ENCODE data around the gene AKTIP.
"Not testable (repeated sequence)": the region's sequence is repeated elsewhere in the genome, so short reads cannot be mapped to it uniquely, and the experiment has no call there.

Gene AKTIP

DNA sequence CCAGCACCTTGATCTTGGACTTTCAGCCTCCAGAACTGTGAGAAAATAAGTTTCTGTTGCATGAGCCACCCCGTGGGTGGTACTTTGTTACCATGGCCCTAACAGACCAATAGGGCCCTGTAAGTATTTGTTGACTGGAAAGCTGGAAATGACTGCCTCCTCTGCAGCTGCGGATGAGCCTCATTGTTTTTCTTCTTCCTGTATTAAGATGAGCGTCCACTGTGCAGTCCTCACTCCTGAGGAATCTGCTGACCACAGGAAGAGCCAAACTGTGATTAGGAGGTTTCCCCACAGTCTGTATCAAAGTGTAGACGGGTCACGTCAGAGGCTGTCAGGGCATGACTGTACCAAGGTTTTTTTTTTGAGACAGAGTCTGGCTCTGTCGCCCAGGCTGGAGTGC is 12.2 kb upstream of the AKTIP start:
- DNase-seq, result no peak

DNA sequence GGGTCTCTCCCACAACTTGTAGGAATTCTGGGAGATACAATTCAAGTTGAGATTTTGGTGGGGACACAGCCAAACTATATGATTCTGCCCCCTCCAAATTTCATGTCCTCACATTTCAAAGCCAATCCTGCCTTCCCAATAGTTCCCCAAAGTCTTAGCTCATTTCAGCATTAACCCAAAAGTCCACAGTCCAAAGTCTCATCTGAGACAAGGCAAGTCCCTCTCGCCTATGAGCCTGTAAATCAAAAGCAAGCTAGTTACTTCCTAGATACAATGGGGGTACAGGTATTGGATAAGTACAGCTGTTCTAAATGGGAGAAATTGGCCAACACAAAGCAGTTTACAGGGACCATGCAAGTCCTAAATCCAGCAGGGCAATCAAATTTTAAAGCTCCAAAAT is 9.8 kb upstream of the AKTIP start:
- not testable (repeated sequence) for DNase-seq

DNA sequence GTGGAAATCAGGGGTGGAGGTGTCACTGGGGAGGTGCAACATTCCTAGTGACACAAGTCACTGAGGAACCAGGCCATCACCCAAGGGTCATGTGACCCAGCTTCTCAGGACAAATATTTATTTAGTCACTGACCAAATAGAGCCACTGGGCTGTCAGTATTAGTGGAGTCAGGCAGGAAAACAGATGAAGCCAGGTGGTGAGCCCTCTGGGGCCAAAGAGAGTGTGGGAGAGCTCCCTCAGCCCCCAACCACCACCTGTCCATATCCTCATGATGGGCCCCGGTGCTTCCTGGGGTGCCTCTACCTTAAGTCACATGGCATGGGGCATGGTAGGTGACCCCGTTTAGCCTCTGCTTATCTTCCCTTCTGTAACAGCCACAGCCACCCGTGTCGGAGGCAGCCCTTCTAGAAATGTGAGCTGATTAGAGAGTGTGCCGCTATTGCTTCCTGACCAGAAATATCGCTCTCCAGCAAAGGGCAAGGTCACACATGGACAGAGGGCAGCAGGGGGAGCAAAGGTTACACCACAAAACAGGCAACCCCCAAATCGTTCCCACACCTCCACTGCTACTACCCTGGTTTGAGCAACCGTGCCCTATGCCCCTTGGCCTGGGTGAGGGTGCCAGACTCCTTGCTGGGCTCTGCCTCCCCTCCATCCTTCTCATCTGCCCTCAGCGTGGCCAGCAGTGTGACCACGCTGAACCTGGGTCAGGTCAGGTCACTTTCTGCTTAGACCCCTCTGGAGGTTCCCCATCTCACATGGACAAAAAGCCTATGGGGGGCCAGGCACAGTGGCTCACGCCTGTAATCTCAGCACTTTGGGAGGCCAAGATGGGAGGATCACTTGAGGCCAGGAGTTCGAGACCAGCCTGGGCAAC is 8.6 kb upstream of the AKTIP start:
- DNase-seq, result no peak

DNA sequence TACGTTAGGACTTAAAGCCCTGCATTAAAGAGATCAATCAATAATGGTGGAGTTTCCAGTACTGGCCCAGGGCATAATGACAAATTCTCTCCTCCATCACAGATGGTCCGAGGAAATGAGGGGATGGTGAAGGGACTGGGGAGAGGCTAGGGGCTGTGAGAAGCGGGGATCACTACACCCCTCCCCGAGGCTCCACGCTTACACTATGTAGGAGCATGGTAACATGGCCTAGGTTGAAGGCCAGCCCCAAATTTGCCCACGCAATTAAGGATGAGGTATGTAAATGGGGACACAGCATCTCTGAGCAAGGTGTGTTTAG is 8.0 kb upstream of the AKTIP start:
- no peak for DNase-seq

DNA sequence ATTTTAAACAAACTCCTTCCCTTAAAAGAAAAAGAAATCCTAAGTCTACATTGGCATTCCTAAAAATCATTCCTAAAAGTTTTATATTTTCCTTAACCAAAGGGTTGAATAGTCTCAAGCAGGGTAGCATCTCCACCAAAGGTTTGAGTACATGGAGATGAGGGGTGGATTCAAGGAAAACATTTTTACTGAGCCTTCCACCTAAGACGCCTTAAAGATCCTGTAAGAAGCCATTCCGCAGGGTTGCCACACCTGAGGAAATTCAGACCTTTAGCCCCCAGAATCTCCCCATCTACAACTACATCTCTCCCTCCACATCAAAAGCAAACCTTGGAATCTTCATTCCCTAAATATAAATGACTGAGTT is 7.7 kb upstream of the AKTIP start:
- DNase-seq, result no peak

DNA sequence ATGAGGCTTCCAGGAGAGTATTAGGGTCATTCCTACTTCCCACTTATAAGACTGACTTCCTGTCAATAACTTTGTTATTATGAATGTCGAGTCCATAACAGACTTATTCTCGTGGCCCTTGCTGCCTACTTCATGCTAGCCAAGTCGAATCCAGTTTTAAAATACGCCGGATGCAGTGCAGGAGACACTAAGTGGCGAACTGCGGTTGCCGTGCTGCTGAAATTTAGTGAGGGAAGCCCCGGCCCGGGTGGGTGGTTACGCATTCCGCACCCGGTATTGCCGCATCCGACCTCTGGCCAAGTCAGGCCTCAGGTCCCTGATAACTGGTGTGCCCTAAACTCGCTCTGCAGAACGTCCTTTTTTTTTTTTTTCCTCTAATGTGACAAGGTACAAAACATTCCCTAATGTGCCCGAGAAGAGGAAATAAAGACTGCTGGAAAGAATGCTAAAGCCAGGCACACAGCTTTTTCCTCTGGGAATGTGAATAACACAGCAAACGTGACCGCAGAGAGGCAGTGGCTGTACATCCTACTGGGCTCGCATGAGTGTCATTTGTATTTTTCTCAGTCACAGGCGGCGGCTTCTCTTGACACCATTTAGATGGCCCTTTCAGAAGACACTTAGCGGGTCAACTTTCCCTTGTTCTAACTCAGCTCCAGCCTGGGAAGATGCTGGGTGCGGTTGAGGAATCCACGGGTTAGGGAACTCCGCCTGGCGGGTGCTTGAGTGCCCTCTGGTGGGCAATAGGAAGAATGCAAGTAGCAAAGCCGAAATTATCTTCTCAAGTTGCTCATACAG is 7.1 kb upstream of the AKTIP start:
- DNase-seq, result peak; percentile 60

DNA sequence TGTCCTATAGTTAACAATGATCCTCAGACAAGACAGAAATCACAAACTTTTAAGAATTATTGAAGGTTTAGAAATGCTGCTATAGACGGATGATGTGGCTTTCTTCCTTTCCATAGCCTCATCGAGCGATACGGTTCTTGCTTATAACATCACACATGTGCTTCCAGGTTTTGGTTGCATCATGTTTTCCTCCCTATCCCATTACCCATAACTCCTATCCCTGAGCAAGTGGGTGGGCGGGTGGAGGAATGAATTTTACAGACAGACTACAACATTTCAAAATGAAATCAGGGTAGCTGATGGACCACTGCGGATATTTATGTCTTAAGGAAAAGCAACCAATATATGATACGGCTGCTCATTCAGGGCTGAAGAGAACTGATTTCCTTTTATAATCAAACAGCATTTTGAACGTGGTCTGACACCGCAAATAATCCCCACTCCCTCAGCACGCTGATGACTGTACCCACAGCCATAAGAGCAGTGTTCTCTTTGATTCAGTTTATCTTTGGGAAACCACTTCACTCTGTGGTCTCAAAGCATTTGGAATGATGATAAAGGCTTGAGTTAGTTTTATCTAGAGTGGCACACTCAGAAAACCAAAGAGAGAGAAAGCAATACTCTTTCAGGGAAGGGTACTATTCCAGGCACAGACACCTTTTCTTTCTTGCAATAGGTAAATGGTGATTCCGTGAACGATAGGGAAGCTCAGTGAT is 4.6 kb upstream of the AKTIP start:
- DNase-seq, result no peak

DNA sequence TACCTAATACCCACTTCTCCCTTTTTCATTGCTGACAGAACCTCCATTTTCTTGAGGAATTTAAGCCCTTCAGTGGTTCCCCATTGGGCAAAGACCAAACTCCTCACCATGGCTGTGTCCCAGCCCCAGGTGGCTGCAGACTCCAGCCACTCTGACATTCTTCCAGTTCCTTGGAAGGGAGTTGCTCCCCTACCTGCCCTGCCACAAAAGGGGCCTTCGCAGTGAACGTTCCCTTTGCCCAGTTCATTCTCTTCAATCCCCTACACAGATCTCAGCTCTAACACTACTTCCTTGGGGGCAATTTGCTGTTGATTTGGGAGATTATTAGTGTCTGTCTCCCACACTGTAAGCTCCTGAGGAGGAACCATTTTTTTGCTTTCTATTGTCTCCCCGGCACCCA is 3.2 kb upstream of the AKTIP start:
- DNase-seq, result no peak

DNA sequence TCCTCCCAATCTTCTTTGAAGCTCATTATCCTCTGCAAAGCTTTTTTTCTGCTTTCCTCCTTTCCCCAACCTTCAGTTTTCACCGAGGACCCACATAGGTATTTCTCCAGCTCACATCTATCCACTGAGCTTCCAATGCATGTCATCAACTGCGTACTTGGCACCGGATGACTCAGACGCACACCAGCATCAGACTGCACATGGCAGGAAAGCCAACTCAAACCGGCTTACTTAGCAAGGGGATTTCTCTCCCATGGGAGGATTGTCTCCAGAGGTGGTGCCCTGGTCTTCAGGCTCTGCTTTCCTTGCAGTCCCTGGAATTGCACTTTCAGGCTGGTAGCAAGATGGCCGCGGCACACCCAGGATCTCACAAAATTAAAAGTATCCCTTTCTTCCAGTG is 1.7 kb upstream of the AKTIP start:
- peak; percentile 27 for DNase-seq

DNA sequence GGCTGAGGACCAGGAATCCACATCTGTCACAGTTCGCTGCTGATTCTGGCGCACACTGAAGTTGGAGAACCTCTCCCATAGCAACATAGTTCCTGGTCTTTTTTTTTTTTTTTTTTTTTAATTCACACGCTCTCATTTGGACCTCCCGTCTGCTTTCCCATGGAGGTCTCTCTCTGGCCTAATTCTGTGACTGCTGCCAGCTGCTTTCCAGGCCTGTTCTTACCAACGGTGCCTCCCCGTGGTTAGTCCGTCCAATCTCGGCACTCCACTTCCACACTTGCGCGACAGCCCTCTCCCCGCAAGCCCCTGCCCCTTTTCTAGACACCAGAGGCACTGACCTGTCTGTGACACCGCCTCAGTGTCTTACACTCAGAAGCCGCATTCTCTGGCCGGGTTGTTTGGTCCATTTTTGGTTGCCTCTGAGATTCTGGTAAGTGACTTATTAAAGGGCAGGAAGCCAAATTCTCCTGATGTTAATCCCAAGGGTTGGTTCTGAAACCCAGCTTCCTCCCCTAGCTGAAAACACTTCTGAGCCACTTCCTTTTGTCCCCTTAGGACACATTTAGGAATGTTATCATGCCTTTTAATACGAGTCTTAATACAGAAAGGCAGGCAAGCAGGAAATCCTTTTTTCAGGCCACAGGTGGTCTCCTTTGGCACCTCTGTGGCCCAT is 1.1 kb upstream of the AKTIP start:
- peak; percentile 48 for DNase-seq

DNA sequence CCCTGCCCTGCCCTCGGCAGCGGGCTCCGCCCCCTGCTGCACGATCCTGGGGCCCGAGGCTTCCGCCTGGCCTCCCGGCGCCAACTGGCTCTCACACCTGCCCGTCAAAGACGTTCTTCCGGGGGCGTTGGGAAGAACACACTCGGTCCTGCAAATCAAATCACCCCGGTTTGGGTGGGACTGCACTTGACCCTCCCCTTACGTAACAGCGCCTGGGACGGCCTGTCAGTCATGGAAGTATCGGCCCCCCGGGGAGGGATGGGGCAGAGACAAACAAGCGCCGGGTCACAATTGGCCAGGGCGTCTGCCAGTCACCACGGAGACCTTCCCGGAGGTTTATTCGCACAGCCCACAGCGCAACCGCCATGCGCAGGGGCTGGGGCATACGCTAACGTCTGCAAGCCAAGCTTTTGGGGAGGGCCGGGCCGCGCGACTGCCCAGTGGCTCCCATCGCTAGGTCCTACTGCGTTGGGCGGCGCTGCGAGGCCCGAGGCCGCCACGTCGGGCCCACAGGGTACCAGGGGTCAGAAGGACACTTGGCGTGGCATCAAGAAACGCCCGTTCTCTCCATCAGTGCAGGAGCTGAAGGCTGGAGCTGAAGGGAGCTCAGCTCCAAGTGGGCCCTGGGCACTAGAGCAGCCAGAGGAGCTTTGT is 388 bp upstream of the AKTIP start:
- peak; percentile 100 for DNase-seq

DNA sequence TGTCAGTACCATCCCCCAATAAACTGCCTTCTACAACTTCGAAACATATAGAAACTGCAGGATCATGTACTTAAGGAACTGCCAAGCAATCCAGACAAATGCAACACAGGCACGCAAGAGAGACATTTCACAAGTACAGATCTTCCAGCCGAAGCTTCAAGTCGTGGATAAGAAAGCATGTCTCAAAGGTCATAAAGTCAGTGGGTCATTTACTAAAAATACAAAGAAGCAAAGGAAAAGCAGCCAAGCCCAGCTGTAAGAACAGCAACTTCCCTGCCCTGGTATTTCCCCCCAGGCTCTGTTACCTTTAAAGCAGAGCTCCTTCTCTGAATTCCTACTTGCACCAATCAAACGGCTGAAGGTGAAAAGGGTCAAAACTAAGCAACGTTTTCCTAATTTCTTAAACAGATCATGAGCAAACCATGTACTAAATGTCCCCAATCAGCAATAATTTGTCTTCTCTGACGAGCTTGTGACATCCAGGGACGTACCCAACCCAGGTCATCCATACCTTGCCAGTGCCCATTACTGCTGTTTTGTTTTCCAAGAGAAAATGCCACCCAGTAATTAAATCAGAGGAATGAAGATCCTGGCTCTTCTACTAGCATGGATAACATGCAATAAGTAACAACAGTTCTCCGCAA is 1.7 kb downstream of the AKTIP start:
- DNase-seq, result no peak

DNA sequence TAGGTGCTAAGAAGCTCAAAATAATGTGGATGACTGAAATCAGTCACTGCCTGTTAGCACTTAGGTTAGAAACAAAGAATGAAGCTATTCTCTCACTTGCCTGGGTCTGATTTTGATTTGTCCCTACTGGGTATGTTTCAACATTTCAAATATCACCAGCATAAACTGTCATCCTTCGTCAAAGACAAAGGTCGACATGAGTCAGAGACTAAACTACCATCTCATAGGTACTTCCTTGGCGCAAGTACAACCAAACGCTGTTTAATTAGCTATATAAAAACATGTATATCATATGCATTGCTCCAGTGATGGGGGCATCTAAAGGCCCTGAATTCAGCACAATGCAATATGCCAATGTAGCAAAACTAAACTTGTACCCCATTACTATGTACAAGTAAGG is 4.0 kb downstream of the AKTIP start:
- DNase-seq, result no peak

DNA sequence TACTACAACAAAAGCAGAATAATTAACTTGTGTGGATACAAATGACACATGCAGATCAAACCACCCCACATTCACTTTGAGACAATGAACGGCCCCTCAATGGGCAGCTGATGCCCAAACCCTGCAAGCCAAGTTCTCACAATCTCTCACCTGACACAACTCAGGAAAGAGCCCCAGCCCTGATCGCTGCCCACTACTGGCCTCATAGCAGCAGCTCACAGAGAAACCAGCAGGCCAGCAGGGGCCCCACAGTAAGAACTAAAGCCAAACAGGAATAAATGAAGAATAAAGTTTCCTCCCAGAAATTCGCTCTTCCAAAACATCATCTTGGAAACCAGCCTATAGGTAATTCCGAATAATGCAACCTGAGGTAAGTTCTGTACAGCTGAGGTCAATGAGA is 7.7 kb downstream of the AKTIP start:
- peak; percentile 11 for DNase-seq

DNA sequence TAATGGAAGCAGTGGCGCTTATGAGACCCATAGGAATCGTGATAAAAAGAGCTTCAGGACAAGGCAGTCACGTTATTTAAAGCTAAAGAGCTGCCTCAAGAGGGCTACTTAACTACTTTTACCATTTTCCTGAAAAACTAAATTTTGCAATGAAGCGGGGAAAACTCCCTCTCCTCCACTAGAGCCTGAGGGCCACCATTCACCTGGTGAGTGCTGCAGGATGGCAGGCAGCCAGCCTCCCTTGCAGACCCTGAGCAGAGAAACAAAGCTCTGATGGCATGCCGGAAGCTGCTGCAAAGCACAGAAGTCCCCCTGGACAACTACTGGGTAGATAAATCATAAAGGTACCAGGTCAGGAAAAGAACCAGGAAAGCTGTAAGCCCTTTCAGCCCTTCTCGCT is 8.4 kb downstream of the AKTIP start:
- no peak for DNase-seq

DNA sequence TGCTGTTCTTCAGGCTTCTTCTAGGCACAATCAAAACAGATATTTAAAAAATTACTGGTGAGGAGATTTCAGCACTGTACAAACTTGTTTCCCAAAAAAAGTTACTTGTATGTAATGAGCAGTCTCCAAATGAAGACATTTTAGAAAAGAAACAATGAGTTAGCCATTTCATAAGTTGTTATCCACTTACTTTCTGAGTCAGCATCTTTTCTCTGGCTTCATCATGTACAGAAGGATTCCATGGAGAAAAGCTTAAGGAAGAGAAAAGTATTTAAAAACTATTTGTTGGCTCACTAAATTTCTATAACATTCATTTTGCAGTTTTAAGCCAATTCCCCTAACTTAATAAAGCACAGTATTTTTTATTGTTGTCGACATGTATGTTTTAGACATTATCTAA is 10.5 kb downstream of the AKTIP start:
- no peak for DNase-seq

DNA sequence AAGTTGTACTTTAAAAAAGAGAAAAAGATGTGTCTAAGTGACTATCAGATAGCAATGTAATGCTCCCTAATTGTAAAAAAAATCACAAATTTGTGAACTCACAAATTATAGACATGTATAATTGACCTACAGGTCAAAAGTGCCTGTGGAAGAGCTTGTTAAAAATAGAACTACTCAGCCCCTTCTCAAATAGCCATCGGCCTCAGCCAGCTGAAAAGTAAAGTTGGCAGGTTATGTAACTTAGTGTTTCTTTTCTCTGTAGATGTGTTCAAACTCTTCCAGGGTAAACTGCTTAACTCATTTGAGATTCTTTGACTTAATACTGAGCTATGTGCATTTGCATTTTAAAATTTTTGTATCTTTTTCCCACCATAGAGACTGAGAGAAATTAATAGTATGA is 13.3 kb downstream of the AKTIP start:
- no peak for DNase-seq

DNA sequence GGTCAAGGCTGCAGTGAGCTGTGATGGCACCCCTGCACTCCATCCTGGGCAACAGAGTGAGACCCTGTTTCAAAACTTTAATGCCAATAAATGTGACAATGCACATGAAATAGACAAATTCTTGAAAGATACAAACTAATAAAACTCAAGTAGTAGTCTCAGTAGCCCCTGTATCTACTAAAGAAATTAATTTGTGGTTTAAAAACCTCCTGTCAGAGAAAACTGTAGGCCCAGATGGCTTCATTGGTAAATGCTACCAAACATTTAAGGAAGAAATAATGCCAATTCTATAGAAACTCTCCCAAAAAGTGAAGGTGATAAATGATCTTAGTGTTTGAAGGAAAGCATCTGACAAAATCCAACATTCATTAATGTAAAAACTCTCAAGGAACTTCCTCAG is 16.8 kb downstream of the AKTIP start:
- DNase-seq, result no peak

DNA sequence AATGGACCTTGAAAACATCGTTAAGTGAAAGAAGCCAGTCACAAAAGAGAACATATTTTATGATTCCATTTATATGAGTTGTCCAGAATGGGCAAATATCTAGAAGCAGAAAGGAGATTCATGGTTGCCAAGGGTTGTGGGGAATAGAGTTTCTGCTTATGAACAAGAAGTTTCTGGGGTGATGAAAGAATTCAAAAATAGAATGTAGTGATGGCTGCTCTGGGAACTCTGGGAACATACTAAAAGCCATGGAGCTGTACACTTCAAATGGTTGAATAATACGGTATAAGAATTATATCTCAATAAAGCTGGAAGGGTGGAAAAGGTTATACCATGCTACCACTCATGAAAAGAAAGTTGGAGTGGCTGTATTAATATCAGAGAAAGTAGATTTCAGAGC is 18.5 kb downstream of the AKTIP start:
- DNase-seq, result no peak

DNA sequence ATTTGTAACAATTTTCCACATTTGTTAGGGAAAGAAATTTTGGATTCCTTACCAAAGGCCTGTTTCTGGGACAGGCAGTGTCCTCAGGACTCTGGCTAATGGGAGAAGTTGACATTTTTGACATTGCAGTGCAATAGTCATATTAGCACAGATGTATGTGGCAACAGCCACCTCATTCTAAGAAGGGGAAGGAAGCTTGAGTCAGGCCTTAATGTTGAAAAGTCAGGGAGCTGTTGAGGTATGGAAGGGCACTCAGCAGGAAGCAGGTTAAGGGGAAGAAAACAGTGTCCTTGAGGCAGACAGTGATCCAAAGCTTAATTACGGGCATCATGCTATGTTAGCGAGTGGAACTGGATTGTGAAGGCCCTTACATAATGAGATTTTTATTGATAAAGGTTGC is 20.9 kb downstream of the AKTIP start:
- DNase-seq, result no peak

DNA sequence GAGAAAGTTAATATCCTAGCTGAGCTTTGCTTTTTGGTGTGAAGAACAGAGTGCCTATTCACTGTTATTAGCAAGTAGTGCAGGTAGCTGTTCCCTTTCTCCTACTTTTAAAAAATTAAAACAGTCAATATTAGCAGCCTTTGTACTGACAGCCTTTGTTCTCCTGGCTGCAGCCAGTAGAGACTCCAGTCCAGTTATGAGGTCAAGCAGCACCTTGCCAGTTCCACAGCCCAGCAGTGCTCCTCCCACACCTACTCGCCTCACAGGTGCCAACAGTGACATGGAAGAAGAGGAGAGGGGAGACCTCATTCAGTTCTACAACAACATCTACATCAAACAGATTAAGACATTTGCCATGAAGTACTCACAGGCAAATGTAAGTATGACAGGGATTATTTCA is 22.6 kb downstream of the AKTIP start:
- DNase-seq, result no peak

DNA sequence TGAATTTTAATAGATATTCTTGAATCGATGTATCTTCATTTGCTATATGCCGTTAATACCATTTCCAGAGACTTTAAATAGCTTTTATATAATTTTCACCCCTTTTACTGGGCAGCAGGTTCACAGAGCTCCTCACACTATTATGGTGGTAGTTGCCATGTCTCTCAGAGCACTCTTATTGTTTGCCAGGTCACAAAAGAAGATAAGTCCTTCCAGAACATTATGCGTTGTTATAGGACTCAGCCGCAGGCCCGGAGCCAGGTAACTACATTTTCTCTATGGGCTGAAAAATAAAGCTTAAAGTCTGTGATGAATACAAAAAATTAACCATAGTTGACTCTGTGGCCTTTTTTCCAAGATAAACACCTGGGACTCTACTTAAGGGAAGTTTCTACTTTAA is 24.0 kb downstream of the AKTIP start:
- DNase-seq, result no peak

Data from CD4-positive, alpha-beta T cell treated with Interleukin-6 for 4 hours (primary cell).